GM12878 (cell line): Measurements from ENCODE around the gene ZCCHC18. TPM values are rescaled to one million over a fixed set of nuclear protein-coding genes. Genes with fewer than 3 reads are reported as not detected.

Experiments used
- ATAC-seq: fragments of 200-7000 bp; cut with Tn5 transposase; 3 replicates; pipeline ENCODE4 v1.9.1; 2020; ENCODE audit warnings: mild to moderate bottlenecking, moderate library complexity
- BruUV-seq: library from RNA; stranded (reverse); fragments of 400-500 nt; replicated peaks from 2 replicates; lab custom pipeline; 2021; lab: Mats Ljungman, UMichigan
- CTCF ChIA-PET: fragments of 300-600 bp; sonication (Branson Sonifier 250); formaldehyde crosslinking; extraction: SDS; loops from one replicate; lab custom pipeline; 2021; ENCODE audit warnings: inconsistent platforms; lab: Yijun Ruan, JAX
- POLR2A ChIA-PET: fragments of 350-600 bp; formaldehyde crosslinking; extraction: SDS; loops from one replicate; lab custom pipeline; 2021; ENCODE audit warnings: inconsistent platforms; lab: Charles Lee
- RAD21 ChIA-PET: fragments of 300-600 bp; sonication (Branson Sonifier 250); formaldehyde crosslinking; loops from one replicate; lab custom pipeline; 2023; ENCODE audit warnings: antibody characterized with exemption; ENCODE audit not compliant: unreplicated experiment; lab: Charles Lee
- SMC1A ChIA-PET: fragments of 300-600 bp; sonication (Branson Sonifier 250); formaldehyde crosslinking; loops from one replicate; lab custom pipeline; 2023; ENCODE audit not compliant: unreplicated experiment, uncharacterized antibody; lab: Charles Lee
- DNase-seq: peaks from one replicate; pipeline ENCODE4 v3.0.0-alpha.2; 2011; ENCODE audit warnings: low read depth, low spot score
- FAIRE-seq: peaks from 3 replicates; lab custom pipeline; 2011; peaks lifted over from hg19 to GRCh38; lab: Jason Lieb, UNC
- H2AFZ ChIP-seq: 2 replicates; pipeline ENCODE4 v1.6.0; 2011; ENCODE audit warnings: low read depth, low read length, control low read depth; ENCODE audit not compliant: control insufficient read depth
- H3K27ac ChIP-seq: 2 replicates; pipeline ENCODE4 v1.5.1; 2011; ENCODE audit warnings: control low read depth; ENCODE audit not compliant: control insufficient read depth, insufficient read depth
- H3K27me3 ChIP-seq, 2 experiments: replicated peaks in 1 of 2; 2 replicates each; pipeline versions ENCODE4 v1.6.0 to v1.6.1; 2011; ENCODE audit warnings: low read length in 1 of 2; ENCODE audit not compliant: control insufficient read depth in 2 of 2, insufficient read depth in 2 of 2
- H3K36me3 ChIP-seq, 2 experiments: 2 replicates each; pipeline ENCODE4 v1.5.1; 2011; ENCODE audit warnings: low read length in 1 of 2; ENCODE audit not compliant: control insufficient read depth in 2 of 2, insufficient read depth in 2 of 2
- H3K4me1 ChIP-seq: 2 replicates; pipeline ENCODE4 v1.6.1; 2011; ENCODE audit warnings: mild to moderate bottlenecking, low read length, moderate library complexity, mixed read lengths; ENCODE audit not compliant: control insufficient read depth, insufficient read depth
- H3K4me2 ChIP-seq: 2 replicates; pipeline ENCODE4 v1.6.0; 2011; ENCODE audit warnings: control low read depth; ENCODE audit not compliant: control insufficient read depth, insufficient read depth
- H3K4me3 ChIP-seq: fragments of 200-600 bp; sonication (generic); 2 replicates; pipeline ENCODE4 v1.5.1; 2016
- H3K79me2 ChIP-seq: 2 replicates; pipeline ENCODE4 v1.6.0; 2011; ENCODE audit warnings: low read length; ENCODE audit not compliant: control insufficient read depth, insufficient read depth
- H3K9ac ChIP-seq: 2 replicates; pipeline ENCODE4 v1.8.0; 2011; ENCODE audit warnings: low read length, control low read depth, mixed read lengths; ENCODE audit not compliant: control insufficient read depth, insufficient read depth
- H3K9me3 ChIP-seq: replicated peaks from 3 replicates; pipeline ENCODE4 v1.5.1; 2011; ENCODE audit warnings: mild to moderate bottlenecking, low read length; ENCODE audit not compliant: control insufficient read depth, insufficient read depth
- H4K20me1 ChIP-seq: 2 replicates; pipeline ENCODE4 v1.6.0; 2011; ENCODE audit not compliant: control insufficient read depth, insufficient read depth
- CHD2 ChIP-seq: IDR thresholded peaks from 2 replicates; pipeline ENCODE4 v1.6.1; 2011; ENCODE audit warnings: low read depth, low read length, improper control_type of control experiment, borderline replicate concordance
- KAT2A ChIP-seq: conservative IDR thresholded peaks from 2 replicates; pipeline ENCODE4 v1.6.1; 2011; ENCODE audit warnings: low read depth, low read length; ENCODE audit not compliant: control insufficient read depth
- RAD21 ChIP-seq: IDR thresholded peaks from 2 replicates; pipeline ENCODE4 v1.6.1; 2011; ENCODE audit warnings: mild to moderate bottlenecking, low read depth, low read length, moderate library complexity; ENCODE audit not compliant: insufficient read depth
- SMC3 ChIP-seq: IDR thresholded peaks from 2 replicates; pipeline ENCODE4 v1.6.1; 2011; ENCODE audit warnings: low read length, improper control_type of control experiment, borderline replicate concordance
- YY1 ChIP-seq: IDR thresholded peaks from 2 replicates; pipeline ENCODE4 v1.6.1; 2011; ENCODE audit warnings: low read depth, mild to moderate bottlenecking, low read length
- WGBS: methylation state at CpG from one replicate; pipeline ENCODE4 v1.1.6; 2016; ENCODE audit warnings: low lambda C conversion rate; ENCODE audit not compliant: insufficient replicate concordance, insufficient coverage; ENCODE audit errors: missing lambda C conversion rate; 5-methylcytosine and 5-hydroxymethylcytosine counted together
- in situ Hi-C: fragments of 300-500 bp; cut with MboI; formaldehyde crosslinking; loops from 9 replicates; pipeline ENCODE4 v1.14.3; 2018; ENCODE audit warnings: mixed read lengths
- intact Hi-C: fragments of 100-400 bp; cut with micrococcal nuclease; formaldehyde crosslinking; loops from one replicate; pipeline ENCODE4 v1.14.2; 2022; ENCODE audit not compliant: unreplicated experiment
- polyA plus RNA-seq, 11 experiments: library from polyadenylated mRNA; depleted of rRNA in 4 of 11; unstranded in 6 of 11; stranded (reverse) in 5 of 11; fragments of >200 nt; fragmentation: Nextera tagmentation in 4 of 11; fragmentation: Illumina TruSeq in 1 of 11; extraction: Ambion mirVana in 4 of 11; extraction: Trizol in 1 of 11; gene quantifications; 1 replicate in 1 of 11; 2 replicates in 10 of 11; pipeline versions ENCODE4 v1.2.1 to v1.2.3, GENCODE V29; 2011 to 2016; ENCODE audit warnings: inconsistent platforms in 2 of 11, missing spikeins in 2 of 11, low read depth in 1 of 11
- total RNA-seq, 4 experiments: library from RNA; depleted of rRNA in 3 of 4; stranded (reverse); fragments of >200 nt in 3 of 4; fragmentation: Illumina TruSeq in 1 of 4; extraction: Trizol in 1 of 4; gene quantifications; 2 replicates each; pipeline versions ENCODE4 v1.2.1 to v1.2.3, GENCODE V29; 2013 to 2021
- TF ChIP-seq, protein P1 (sequence below), 3 experiments: IDR thresholded peaks in 2 of 3; conservative IDR thresholded peaks in 1 of 3; 2 replicates each; pipeline ENCODE4 v1.5.1; 2011; ENCODE audit warnings: low read depth in 3 of 3, low read length in 3 of 3, mild to moderate bottlenecking in 3 of 3, control low read depth in 2 of 3, moderate library complexity in 2 of 3, inconsistent platforms in 1 of 3, mixed read lengths in 1 of 3; ENCODE audit not compliant: control insufficient read depth in 2 of 3, insufficient read depth in 1 of 3; ENCODE audit errors: extremely low read depth in 1 of 3

ZCCHC18 gene
- total and polyA plus RNA-seq, 10 of the 15 experiments (the other 5 are each of a cell fraction or from before 2014, with no cell fraction given) = 1.0 to 4.2 (median 2.3) TPM

DNA sequence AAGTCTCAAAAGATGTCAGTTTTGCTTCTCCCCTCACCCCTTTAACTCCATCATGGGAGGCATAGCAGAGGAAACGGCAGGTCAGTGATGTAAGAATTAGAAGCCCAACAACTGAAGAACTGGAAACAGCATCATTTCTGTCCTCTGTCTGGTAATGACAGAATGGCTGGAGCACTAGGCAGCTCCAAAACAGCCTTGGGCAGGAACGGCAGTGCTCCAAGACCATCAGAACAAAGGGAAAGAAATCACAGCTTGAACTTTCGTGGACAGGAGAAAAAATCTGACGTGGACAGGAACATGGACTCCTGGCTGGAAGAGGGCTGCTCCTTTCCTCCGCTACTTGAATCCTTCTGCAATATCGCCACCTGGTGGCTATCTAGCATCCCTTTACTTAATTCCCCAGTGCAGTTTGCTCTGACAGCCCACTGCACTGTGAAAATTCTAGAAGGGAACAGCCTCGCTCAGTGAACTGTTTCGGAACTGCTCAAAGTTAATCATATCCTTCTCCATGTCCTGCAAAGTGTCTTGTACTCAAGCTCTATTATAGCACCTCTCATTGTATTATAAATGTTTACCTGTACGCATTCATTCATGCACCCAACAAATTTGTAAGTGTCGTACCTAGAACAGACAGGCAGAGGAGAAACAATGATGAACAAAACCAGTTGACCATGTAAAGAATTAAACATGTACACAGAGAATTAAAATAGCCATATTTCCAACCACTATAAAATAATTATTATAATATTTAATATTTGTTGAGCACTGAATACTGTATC is 24.1 kb downstream of the ZCCHC18 start:
- no peak overlapping the region for H3K9ac ChIP-seq
- H3K4me1 ChIP-seq = no peaks in the 10 kb centered on the region
- H3K9me3 ChIP-seq = no peaks in the 10 kb centered on the region; the same call in 2 of the 3 replicates
- TF ChIP-seq SMC3 = peak; percentile 82
- no peak for TF ChIP-seq KAT2A
- peak; percentile 83 for TF ChIP-seq RAD21
- TF ChIP-seq YY1 = peak; percentile 65; the same call in 1 of the 2 replicates
- TF ChIP-seq CHD2 = no peak
- TF ChIP-seq, protein P1, sequence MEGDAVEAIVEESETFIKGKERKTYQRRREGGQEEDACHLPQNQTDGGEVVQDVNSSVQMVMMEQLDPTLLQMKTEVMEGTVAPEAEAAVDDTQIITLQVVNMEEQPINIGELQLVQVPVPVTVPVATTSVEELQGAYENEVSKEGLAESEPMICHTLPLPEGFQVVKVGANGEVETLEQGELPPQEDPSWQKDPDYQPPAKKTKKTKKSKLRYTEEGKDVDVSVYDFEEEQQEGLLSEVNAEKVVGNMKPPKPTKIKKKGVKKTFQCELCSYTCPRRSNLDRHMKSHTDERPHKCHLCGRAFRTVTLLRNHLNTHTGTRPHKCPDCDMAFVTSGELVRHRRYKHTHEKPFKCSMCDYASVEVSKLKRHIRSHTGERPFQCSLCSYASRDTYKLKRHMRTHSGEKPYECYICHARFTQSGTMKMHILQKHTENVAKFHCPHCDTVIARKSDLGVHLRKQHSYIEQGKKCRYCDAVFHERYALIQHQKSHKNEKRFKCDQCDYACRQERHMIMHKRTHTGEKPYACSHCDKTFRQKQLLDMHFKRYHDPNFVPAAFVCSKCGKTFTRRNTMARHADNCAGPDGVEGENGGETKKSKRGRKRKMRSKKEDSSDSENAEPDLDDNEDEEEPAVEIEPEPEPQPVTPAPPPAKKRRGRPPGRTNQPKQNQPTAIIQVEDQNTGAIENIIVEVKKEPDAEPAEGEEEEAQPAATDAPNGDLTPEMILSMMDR (IDR thresholded peaks at IDR 0.05 in 2 of 3, conservative IDR thresholded peaks at IDR 0.05 in 1 of 3; ENCODE audit: control insufficient read depth in 2 of 3, extremely low read depth in 1 of 3, insufficient read depth in 1 of 3, low read depth in 3 of 3, low read length in 3 of 3) = peak; percentile 71 to 77 (median 71)
- TF ChIP-seq, all 136 proteins: peak for 4
- ChIA-PET POLR2A (interaction anchor here (0.6 kb wide), 1 partner anchor 201 kb away, joined by 4 read pairs; no protein-coding TSS in a partner anchor), CTCF (interaction anchor here (0.6 to 3.5 kb wide), 19 partner anchors 9 to 578 kb away, joined by 3 to 41 read pairs (median 4); partner anchors contain the start of genes FAM199X and SLC25A53), RAD21 (interaction anchor here (1.0 to 3.1 kb wide), 2 partner anchors 38 to 291 kb away, joined by 5 to 21 read pairs; no protein-coding TSS in a partner anchor), SMC1A (interaction anchor here (1.7 to 2.3 kb wide), 3 partner anchors 27 to 291 kb away, joined by 5 to 16 read pairs (median 14); no protein-coding TSS in a partner anchor)
- no peak overlapping the region for H3K27ac ChIP-seq
- DNase-seq (peak; percentile 35), FAIRE-seq (peak; percentile 94), ATAC-seq (peak; percentile 99)
- H3K36me3 ChIP-seq = no peaks in the 10 kb centered on the region
- no TSS peak for BruUV-seq
- 12% methylated on average over 10 of the region's 10 CpGs for WGBS
- no peaks in the 10 kb centered on the region for H3K27me3 ChIP-seq
- H2AFZ ChIP-seq = no peak overlapping the region
- in situ Hi-C loops (no loop called here), intact Hi-C loops (loop anchor here (1.0 to 10.0 kb wide), 3 partner anchors 38 to 602 kb away; no protein-coding TSS in a partner anchor)
- no peaks in the 10 kb centered on the region for H3K79me2 ChIP-seq
- no peaks in the 10 kb centered on the region for H4K20me1 ChIP-seq
- H3K4me3 ChIP-seq = no peak overlapping the region
- no peak overlapping the region for H3K4me2 ChIP-seq
